GM12891 (cell line): Measurements from ENCODE around the gene GMNC.

Source experiments
- POLR2AphosphoS5 ChIP-seq: IDR thresholded peaks from 2 replicates; pipeline ENCODE4 v1.6.1; 2011; ENCODE audit warnings: low read depth, low read length, control low read depth
- TAF1 ChIP-seq: IDR thresholded peaks from 2 replicates; pipeline ENCODE4 v1.6.1; 2011; ENCODE audit warnings: low read depth, low read length, control low read depth

GRCh38 chr3:190830031-190830430 lies 32.5 kb downstream of the GMNC start:
- TF ChIP-seq TAF1 (no peak), POLR2AphosphoS5 (no peak)
